ENCODE measurements around the gene ALG1L2. TPM values are rescaled to one million over a fixed set of nuclear protein-coding genes. Genes with fewer than 3 reads are reported as not detected.
"Not testable (repeated sequence)": the region's sequence is repeated elsewhere in the genome, so short reads cannot be mapped to it uniquely, and the experiment has no call there.

ALG1L2 gene
- polyA plus RNA-seq, 2 of the 4 experiments (the other 2 are of a cell fraction): not detected

- WGBS (ENCODE audit: missing lambda C conversion rate): 16% methylated on average over 16 of the region's 63 CpGs
- peak overlapping the region; percentile 53 for H3K4me3 ChIP-seq
- CTCF ChIA-PET, H3K4me1 ChIP-seq, H3K9me3 ChIP-seq, FAIRE-seq: not testable (repeated sequence)
- DNase-seq (ENCODE audit: low read depth in 1 of 2, low spot score in 1 of 2): peak in 1 of 2 experiments; percentile 93
- POLR2A ChIA-PET: interaction anchor here (1.1 kb wide), 1 partner anchor 485 kb away, joined by 5 read pairs; no protein-coding TSS in a partner anchor
- H3K4me2 ChIP-seq: peak overlapping the region; percentile 80
- peak; percentile 64 to 86 for ATAC-seq
- 0 out of 2 replicates have a peak, but pooled peaks have one; percentile 15 for TF ChIP-seq MAX (IDR thresholded peaks at IDR 0.05)
- H3K27ac ChIP-seq: peak overlapping the region; percentile 82 to 93
Observed at GRCh38 chr3:130111865-130112747, 30.5 kb downstream of the ALG1L2 start.

GRCh38 chr3:130112748-130113073, 31.1 kb downstream of the ALG1L2 start:
- DNase-seq (ENCODE audit: low read depth in 1 of 2, low spot score in 1 of 2); H3K9me3 ChIP-seq; FAIRE-seq; H3K4me1 ChIP-seq; POLR2A ChIA-PET; CTCF ChIA-PET: not testable (repeated sequence)
- peak in 1 of 2 experiments; percentile 53; a peak in 2 of 6 replicates for ATAC-seq
- Histone ChIP-seq H3K27ac (peak overlapping the region; percentile 82 to 93), H3K4me3 (peak overlapping the region; percentile 53), H3K4me2 (peak overlapping the region; percentile 80)
- 57% methylated on average over 7 of the region's 7 CpGs for WGBS (ENCODE audit: missing lambda C conversion rate)

- H3K27ac ChIP-seq; H3K4me1 ChIP-seq; POLR2A ChIA-PET; ATAC-seq; H3K9me3 ChIP-seq; H3K4me2 ChIP-seq; H3K4me3 ChIP-seq; FAIRE-seq; CTCF ChIA-PET; DNase-seq (ENCODE audit: low read depth in 1 of 2, low spot score in 1 of 2): not testable (repeated sequence)
- WGBS (ENCODE audit: missing lambda C conversion rate): 64% methylated on average over 2 of the region's 2 CpGs
Observed at GRCh38 chr3:130115400-130115799, 33.8 kb downstream of the ALG1L2 start.

- DNase-seq (ENCODE audit: low read depth in 1 of 2, low spot score in 1 of 2) (no peak), ATAC-seq (no peak), FAIRE-seq (no peak)
- POLR2A ChIA-PET: no interaction called here
- H3K4me2 ChIP-seq: no peak overlapping the region
- no peaks in the 10 kb centered on the region for H3K9me3 ChIP-seq
- H3K27ac ChIP-seq: no peak overlapping the region
- CTCF ChIA-PET: no interaction called here
- H3K4me3 ChIP-seq: no peak overlapping the region
- no peak for TF ChIP-seq EP300 (IDR thresholded peaks at IDR 0.05)
- TF ChIP-seq HDAC2 (IDR thresholded peaks at IDR 0.05): no peak
- TF ChIP-seq HOXB5 (CRISPR knock-in tag; IDR thresholded peaks at IDR 0.05): no peak
- TF ChIP-seq CHD2 (IDR thresholded peaks at IDR 0.05; ENCODE audit: low read length, partially characterized antibody): no peak
- TF ChIP-seq MYC (IDR thresholded peaks at IDR 0.05; ENCODE audit: borderline replicate concordance, low read length): no peak
- TF ChIP-seq HEYL (CRISPR knock-in tag; IDR thresholded peaks at IDR 0.05): no peak
- no peak for TF ChIP-seq MAFK (IDR thresholded peaks at IDR 0.05; ENCODE audit: partially characterized antibody)
- TF ChIP-seq PHF8 (IDR thresholded peaks at IDR 0.05; ENCODE audit: borderline replicate concordance, low read depth): no peak
- TF ChIP-seq RCOR1 (IDR thresholded peaks at IDR 0.05; ENCODE audit: low read depth, low read length): no peak
- TF ChIP-seq EHMT2 (IDR thresholded peaks at IDR 0.05; ENCODE audit: low read depth): no peak
- no peaks in the 10 kb centered on the region for H3K4me1 ChIP-seq
Observed at GRCh38 chr3:130117933-130118332, 36.3 kb downstream of the ALG1L2 start.

GRCh38 chr3:130119824-130120223, 38.2 kb downstream of the ALG1L2 start:
- H3K4me3 ChIP-seq; H3K9me3 ChIP-seq; H3K27ac ChIP-seq; ATAC-seq; H3K4me1 ChIP-seq; POLR2A ChIA-PET; CTCF ChIA-PET; FAIRE-seq; DNase-seq (ENCODE audit: low read depth in 1 of 2, low spot score in 1 of 2); H3K4me2 ChIP-seq: not testable (repeated sequence)
- WGBS (ENCODE audit: missing lambda C conversion rate): 9% methylated on average over 4 of the region's 9 CpGs

- DNase-seq (ENCODE audit: low read depth in 1 of 2, low spot score in 1 of 2); H3K9me3 ChIP-seq; H3K4me3 ChIP-seq; CTCF ChIA-PET; H3K27ac ChIP-seq; H3K4me2 ChIP-seq; FAIRE-seq; ATAC-seq; H3K4me1 ChIP-seq; POLR2A ChIA-PET: not testable (repeated sequence)
- 33% methylated on average over 3 of the region's 3 CpGs for WGBS (ENCODE audit: missing lambda C conversion rate)
Observed at GRCh38 chr3:130120291-130120690, 38.7 kb downstream of the ALG1L2 start.

- H3K9me3 ChIP-seq; H3K4me2 ChIP-seq; DNase-seq (ENCODE audit: low read depth in 1 of 2, low spot score in 1 of 2); FAIRE-seq; H3K27ac ChIP-seq; POLR2A ChIA-PET; H3K4me1 ChIP-seq; ATAC-seq; CTCF ChIA-PET; H3K4me3 ChIP-seq: not testable (repeated sequence)
- 43% methylated on average over 15 of the region's 17 CpGs for WGBS (ENCODE audit: missing lambda C conversion rate)
Observed at GRCh38 chr3:130122891-130123775, 41.5 kb downstream of the ALG1L2 start.

- CTCF ChIA-PET; H3K4me3 ChIP-seq; POLR2A ChIA-PET; DNase-seq (ENCODE audit: low read depth in 1 of 2, low spot score in 1 of 2); H3K27ac ChIP-seq; H3K4me1 ChIP-seq; H3K9me3 ChIP-seq; FAIRE-seq; H3K4me2 ChIP-seq; ATAC-seq: not testable (repeated sequence)
- WGBS (ENCODE audit: missing lambda C conversion rate): 39% methylated on average over 2 of the region's 2 CpGs
Observed at GRCh38 chr3:130125406-130125805, 43.8 kb downstream of the ALG1L2 start.

GRCh38 chr3:130136337-130136736, 54.7 kb downstream of the ALG1L2 start:
- H3K27ac ChIP-seq; FAIRE-seq; DNase-seq (ENCODE audit: low read depth in 1 of 2, low spot score in 1 of 2); POLR2A ChIA-PET; H3K4me3 ChIP-seq; H3K4me2 ChIP-seq; CTCF ChIA-PET; H3K4me1 ChIP-seq; ATAC-seq; H3K9me3 ChIP-seq: not testable (repeated sequence)
- WGBS (ENCODE audit: missing lambda C conversion rate): 18% methylated on average over 7 of the region's 7 CpGs
